Choroid plexus epithelial cell (primary cell): ENCODE results near the gene NKAPL.
A peak's percentile ranks its signal among the peaks of the same experiment; 100 is the strongest.

Experiments used
- DNase-seq: peaks from one replicate; pipeline ENCODE4 v3.0.0-alpha.2; 2010; ENCODE audit warnings: low read depth
- H3K4me3 ChIP-seq: 2 replicates; pipeline ENCODE4 v1.5.1; 2011; ENCODE audit warnings: low read depth, mild to moderate bottlenecking, control low read depth, low read length, moderate library complexity
- TF ChIP-seq, protein P1 (sequence below): conservative IDR thresholded peaks from 2 replicates; pipeline ENCODE4 v1.5.1; 2011; ENCODE audit warnings: low read depth, mild to moderate bottlenecking, control low read depth, inconsistent platforms, low read length, moderate library complexity

Gene NKAPL

DNA sequence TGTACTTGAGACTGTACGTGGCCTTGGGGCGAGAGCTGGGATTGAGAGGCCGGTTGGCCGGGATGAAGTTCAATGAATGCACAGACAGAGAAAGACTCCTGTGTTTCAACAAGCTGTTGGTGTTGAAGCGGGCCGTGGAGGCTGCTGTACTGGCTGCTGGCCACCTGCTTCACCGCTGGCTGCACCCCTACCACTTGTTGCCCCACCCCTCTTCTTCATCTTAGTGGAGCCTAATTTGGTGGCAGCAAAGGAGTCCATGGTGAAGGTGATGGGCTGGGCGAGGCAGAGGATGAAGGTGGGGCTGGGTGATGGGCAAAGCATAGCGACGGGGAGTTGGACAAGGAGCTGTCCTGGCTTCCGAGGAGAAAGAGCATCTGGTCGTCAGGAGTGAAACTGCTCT is 41.2 kb upstream of the NKAPL start:
- H3K4me3 ChIP-seq: no peak overlapping the region
- TF ChIP-seq, protein P1, sequence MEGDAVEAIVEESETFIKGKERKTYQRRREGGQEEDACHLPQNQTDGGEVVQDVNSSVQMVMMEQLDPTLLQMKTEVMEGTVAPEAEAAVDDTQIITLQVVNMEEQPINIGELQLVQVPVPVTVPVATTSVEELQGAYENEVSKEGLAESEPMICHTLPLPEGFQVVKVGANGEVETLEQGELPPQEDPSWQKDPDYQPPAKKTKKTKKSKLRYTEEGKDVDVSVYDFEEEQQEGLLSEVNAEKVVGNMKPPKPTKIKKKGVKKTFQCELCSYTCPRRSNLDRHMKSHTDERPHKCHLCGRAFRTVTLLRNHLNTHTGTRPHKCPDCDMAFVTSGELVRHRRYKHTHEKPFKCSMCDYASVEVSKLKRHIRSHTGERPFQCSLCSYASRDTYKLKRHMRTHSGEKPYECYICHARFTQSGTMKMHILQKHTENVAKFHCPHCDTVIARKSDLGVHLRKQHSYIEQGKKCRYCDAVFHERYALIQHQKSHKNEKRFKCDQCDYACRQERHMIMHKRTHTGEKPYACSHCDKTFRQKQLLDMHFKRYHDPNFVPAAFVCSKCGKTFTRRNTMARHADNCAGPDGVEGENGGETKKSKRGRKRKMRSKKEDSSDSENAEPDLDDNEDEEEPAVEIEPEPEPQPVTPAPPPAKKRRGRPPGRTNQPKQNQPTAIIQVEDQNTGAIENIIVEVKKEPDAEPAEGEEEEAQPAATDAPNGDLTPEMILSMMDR: no peak
- DNase-seq: no peak

DNA sequence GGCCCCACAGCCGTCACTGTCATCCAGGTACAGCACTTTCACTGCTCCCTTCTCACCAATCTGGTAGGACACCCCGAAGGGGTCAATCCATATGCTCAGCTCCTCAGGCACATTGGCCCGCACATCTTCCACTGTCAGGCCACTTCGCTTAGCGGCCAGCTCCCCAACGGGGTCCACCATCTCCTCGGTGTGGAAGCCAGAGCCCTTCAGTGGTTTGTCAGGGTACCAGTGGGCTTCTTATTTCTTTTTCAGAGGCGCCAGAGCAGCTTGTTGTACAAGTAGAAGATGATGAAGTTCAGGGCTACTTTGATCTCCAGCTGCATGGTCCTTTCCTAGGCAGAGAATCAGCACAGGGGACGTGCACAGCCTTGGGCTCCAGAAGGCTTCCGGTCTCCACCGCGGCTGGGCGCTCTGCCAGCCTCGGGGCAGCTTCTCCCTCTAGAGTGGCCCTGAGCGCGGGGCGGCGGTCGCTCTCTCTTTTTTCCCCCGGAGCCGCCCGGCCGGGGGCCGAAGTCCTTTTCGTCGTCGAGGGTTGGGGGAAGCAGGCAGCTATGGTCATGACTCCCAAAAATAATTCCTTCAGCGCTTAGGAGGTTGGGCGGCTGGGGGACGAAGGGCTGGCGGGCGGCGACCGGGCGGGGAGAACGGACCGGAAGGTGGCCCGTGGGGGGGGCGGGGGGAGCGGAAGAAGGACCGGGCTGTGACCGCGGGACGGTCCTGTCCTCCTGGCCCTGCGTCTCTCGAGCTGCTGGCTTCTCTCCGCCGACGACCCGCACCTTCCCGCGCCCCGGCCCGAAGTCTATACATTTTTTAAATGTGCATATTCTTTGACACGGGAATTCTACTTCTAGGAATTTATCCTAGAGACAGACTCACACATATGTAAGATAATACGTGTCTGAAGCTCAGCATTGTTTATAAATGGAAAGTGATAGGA is 40.5 kb upstream of the NKAPL start:
- TF ChIP-seq, protein P1: no peak
- peak overlapping the region; percentile 64 for H3K4me3 ChIP-seq
- DNase-seq: peak; percentile 65

DNA sequence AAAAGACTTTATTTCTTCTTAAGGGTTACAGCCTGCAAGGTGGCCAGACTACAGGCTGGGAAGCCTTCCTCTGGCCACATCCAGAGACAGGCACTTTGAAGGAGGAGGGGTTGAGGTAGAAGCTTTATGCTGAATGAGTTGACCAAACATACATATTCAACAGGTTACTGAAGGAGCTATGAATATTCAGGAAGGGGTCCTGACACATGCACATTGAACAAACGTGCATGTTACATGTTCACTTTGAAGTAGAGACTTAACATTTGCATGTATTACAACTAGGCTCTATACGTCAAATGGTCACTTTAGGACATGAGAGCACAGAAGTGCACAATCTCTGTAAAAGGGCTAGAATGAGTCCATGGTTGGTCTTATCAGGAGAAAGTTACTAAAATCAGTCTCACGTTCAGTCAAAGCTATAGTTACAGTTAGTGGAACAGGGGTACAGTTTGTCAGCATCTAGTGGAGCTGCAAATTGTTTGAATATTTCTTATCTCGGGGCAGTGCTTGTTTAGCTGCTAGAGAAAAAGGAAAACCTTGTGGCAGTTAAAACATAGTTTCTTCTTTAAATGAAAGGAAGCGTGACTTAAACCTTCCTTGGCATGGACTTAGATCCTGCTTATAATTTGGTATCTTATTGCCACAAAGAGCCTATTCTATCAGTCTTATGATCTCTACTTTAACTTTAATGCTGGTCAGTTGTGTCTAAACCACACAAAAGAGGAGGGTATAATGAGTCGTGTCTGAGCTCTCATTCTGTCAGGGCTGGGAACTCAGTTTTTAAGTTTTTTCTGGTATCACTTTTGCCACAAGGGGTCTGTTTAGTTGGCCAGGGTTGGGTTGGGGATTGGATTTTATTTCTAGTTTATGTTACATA is 38.6 kb upstream of the NKAPL start:
- no peak overlapping the region for H3K4me3 ChIP-seq
- TF ChIP-seq, protein P1: no peak
- no peak for DNase-seq

DNA sequence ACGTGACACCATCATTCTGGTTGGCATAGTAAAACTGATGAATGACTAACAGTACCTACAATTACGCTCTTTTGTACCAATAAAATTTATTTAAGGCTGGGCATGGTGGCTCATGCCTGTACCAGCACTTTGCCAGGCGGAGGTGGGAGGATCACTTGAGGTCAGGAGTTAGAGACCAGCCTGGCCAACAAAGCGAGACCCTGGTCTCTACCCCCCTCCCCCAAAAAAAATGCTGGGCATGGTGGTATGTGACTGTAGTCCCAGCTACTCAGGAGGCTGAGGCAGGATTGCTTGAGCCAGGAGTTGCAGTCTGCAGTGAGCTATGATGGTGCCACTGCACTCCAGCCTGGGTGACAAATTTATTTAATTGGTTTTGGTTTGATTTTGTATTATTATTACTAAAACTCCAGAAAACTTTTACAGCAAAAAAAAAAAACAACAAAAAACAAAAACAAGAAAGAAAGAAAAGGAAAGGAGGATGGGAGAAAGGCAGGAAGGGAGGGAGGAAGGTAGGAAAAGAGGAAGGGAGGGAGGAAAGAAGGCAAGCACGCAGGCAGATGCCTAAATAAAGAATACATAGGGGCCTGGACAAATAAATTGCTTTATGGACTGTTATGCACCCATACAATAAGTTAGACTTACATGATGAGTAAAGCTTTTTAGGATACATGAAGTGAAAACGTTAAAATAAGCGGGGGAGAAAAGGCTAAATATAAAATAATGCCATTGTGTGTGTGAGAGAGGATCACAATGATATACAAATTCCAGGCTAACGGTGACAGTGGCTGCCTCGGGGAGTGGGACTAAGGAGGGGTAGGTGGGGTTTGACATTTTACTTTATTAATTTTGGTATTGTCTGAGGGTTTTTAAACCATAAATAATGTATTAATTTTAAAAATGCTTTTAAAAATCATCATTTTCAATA is 34.7 kb upstream of the NKAPL start:
- no peak for DNase-seq
- H3K4me3 ChIP-seq: peak overlapping the region; percentile 74
- TF ChIP-seq, protein P1: no peak

DNA sequence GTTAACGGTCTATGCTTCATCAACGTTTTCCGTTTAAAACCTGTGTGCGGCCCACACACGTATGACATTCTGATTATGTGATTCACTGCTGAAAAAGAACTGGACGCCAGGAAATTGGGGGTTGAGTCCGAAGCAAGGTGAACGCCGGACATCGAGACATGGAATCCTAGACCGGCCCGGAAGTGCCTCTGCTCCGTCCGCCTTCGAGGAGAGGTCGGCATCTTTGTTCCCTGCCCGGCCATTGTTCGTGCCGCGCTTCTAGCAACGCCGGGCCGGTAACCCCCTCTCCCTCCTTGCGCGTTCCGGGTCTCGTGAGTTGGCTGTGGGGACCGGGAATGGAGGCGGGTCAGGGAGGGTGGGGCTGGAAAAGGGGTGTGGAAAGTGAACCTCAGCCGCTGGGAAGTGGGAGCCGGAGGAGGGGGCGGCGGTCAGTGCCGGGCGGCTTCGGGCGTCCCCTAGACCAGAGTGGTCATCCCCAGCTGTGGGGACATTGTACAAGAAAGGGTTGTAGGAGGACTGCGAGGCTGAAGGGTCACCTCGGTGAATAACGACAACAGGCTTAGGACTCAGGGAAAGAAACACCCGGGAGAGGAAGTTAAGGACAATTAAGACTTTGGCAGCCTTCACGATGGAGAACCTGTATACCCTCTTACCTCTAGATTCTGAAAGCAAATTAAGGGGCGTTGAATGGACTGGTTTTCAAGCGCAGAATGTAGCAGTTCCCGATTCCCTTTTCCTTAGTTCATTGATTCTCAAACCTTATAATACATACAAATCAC is 33.9 kb upstream of the NKAPL start, which contains the start of gene ZSCAN9:
TSS of gene ZSCAN9 (plus strand) at position 220 of the 779 bp plus-strand sequence. CDS start 1,810 bp downstream, outside the sequence.
- peak within 1 kb of the TSS; percentile 74 for H3K4me3 ChIP-seq
- TF ChIP-seq, protein P1: no peak
- peak; percentile 85 for DNase-seq

DNA sequence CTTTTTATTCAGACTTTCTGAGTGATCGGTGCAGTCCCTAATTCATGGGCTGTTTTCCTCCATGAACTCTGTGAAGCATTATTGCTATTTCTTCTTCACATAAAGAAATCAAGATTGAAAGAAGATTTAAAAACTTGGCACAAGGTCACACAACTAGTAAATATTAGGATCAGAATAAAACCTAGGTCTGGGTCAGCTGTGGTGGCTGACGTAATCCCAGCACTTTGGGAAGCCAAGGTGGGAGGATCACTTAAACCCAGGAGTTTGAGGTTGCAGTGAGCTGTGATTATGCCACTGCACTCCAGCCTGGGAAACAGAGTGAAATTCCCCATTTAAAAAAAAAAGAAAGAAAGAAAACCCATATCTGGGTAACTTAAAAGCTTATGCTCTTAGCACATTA is 32.6 kb upstream of the NKAPL start:
- H3K4me3 ChIP-seq: no peak overlapping the region
- TF ChIP-seq, protein P1: no peak
- DNase-seq: no peak
